Right hindlimb (tissue), 1 donor: ENCODE results near the gene ZNF415.
"Not testable (repeated sequence)": the region's sequence is repeated elsewhere in the genome, so short reads cannot be mapped to it uniquely, and the experiment has no call there.

Experiments used
- DNase-seq: peaks from one replicate; pipeline ENCODE4 v3.0.0-alpha.2; 2018

Gene ZNF415

DNA sequence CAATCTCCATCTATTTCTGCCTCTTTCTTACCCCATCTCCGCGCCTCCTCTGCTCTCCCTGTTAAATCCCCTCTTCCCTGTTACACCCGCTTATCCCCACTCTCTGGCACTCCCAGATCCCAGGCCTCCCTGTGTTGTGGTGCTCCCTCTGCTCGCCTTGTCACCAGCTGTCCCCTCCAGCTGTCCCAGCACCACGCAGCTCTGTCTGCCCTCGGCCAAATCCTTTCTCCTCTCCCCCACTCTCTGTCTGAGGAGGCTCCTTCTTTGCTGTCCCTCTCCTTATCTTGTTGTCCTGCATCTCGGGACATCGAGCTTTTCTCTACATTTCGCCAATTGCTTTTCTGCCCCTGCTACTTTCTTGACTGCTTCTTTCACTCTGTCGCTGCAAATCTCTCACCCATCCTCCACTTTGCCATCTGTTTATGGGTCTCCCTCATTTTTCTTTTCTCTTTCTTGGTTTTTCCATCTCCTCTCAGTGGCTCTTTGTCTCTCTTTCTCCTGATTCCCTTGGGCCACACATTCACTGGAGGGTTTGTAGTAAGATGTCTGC lies 30.4 kb downstream of the ZNF415 start:
- DNase-seq, result peak; percentile 51

DNA sequence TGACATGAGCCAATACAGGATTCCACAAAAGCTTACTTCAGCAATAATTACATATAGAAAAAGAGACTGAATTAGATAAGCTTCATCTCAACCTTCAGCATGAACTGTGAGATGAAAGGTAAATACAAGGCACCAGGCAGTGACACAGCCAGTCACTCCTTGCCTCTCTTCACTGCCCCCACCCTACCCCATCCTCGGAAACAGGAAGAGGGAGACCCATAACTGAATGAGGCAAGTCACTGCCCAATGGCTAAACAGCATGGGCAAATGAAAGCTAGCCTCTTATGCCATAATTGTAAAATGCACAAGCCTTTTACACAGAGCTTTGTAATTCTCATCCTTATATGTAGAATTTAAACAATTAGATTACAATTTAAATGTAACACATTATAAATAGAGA lies 31.2 kb downstream of the ZNF415 start:
- DNase-seq, result no peak

DNA sequence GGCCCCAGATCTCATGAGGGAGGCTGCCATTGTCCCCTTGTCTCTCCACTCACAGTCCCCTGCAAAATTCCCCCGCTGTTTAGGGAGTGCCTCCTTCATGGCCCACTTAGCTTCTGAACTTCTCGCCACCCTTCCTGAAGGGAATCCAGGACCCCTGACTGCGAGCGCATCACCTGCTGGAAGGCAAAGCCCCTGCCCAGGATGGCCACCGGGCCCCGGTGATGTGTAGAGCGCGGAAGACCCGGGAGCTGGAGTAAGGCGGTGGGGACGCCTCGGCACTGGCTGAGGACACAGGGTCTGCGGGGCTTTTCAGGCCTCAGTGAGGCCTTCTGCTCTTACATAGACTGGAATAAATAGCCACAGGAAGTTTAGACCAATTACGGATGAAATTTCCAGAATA lies 34.1 kb downstream of the ZNF415 start:
- DNase-seq, result not testable (repeated sequence)

DNA sequence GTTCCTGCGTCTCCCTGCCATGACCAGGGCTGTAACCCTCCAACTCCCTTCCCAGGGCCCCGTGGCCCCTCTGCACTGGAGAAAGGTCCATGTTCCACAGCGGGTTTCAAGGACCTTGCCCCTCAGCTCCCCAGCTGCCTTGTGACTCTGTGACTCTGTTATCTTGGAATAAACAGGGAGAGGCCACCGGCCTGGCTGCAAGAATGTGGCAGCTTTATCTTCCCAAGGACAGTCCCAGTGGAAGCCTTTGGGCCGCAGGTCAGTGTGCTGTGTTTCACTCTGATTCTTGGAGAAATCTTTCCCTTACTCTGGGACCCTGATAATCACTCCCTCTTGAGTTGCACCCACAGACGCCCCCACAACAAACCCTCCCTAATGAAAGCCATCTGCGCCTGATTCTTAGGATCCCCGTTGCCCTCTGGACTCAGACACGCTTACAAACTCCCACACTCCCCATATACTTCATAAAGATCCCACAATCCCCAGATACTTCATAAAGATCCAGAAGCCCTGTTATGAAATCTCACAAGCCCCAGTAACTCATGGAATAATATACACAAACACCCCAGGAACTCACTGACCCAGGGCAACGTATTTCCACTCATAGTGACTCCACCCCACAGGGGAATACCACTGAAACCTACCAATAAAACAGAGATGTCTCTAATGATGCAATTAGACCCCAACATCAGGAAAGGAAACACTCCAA lies 35.6 kb downstream of the ZNF415 start:
- DNase-seq, result not testable (repeated sequence)

DNA sequence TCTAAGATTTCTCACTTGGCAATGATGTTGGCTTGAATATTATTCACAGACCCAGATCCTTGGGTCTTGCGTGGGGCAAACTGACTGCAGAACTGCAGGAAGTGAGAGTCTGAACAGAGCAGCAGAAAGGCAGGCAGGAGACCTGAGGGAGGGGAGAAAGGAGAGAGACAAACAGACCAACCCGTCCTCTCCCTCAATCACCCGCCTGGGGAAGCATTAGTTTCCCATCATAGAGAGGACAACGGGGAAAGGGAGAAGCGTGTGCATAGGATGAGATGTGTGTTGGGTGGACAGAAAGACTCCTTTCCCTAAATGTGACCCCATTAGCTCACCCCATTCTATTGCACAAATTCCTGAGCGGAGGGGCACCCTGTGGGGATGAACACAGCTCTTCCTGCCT lies 36.1 kb downstream of the ZNF415 start:
- not testable (repeated sequence) for DNase-seq

DNA sequence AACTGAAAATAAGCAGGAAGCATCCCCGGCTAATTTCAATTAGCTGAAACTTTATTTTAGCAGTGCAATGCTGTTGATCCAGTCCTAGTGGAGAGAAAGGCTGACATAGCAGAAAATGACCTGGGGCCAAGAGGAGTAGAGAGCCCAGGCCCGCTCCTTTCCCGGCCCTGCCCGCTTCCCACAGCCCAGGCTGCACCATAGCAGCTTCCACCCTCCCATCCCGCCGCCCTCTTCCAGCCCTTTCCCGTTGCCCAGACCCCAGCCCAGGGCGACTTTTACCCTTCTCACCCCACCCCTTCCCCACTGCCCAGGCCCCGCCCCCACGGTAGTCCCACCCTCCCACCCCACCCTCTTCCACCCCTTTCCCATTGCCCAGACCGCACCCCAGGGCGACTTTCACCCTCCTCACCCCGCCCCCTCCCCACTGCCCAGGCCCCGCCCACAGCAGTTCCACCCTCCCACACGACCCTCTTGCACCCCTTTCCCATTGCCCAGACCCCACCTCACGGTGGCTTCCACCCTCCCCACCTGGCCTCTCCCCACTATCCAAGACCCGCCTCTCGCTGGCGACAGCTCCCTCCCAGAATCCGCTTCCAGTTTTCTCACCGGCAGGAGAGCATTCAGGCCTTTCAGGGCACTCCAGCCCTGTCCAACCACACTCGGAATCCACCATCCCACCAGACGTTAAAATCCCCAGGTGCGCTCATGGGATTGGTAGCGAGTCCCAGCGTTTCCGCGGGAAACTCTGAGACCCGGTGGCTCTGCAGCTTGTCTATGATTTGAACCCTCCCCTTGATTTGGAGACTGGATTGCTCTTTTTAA lies 37.7 kb downstream of the ZNF415 start:
- no peak for DNase-seq

DNA sequence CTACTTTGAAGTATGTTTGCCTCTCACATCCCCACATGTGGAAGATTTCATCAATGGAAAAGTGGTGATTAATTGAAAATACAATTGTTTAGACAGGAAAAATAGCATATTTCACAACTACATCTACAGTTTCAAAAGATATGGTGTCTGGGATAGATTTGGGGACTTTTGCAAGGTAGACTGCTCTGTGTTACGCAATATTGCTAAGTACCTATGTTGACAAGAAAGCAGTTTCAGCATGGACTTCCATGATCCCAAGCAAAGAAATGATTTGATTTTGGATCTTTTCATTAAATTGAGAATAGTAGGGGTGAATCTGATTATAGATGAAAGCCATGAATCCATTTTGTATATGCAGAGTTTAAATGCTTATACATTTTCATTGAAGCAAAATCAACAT lies 40.0 kb downstream of the ZNF415 start:
- no peak for DNase-seq

DNA sequence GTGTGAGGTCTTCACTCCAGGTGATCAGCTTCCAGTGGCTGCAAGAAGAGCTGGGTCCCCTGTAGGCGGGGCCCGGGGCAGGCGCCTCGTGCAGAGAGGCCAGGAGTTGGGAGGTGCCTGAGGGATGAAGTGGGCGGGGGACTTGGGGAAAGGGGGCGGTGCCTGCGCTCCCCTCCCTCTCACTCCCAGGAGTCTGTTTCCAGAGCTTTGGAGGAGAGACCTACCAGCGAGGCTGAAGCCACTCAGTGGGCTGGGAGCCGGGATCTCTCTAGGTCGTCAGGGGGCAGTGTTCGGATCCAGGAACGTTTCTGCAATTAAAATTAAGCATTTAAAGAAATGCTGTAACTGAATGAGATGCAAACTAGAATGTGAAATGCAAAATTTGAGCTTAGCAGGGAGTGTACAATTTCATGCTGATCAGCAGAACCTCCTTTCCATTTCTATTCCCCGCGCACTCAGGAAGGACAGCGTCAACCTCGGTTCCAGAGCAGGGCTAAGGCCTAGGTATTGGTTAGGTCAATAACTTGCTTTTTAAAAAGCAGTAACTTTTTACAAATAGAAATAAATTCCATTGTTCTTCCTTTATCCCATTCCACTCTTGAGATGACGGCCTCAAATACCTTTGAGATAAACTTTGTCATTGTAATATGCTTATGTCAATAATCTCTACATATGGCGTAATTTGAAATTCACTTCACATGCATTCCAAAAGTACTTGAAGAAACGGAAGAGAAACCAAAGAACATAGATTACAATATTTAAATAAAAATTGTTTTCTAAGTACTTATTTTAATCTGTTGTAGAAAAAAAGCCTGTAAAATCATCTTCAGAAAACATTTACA lies 41.1 kb downstream of the ZNF415 start:
- no peak for DNase-seq

DNA sequence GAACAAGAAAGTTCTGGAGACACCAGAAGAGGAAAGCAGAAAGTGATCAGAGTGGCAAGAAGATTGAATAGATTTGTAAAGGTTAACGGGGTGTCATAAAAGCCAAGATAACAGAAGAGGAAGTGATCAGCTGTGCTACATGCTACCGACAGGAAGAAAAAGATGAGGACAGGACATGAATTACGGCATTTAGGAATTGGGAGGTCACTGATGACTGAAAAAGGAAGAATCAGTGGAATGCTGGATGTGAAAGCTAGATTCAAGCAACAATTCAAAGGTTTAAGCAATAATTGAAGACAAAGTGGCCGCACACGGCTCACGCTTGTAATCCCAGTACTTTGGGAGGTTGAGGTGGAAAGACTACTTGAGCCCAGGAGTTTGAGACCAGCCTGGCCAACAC lies 44.6 kb downstream of the ZNF415 start:
- no peak for DNase-seq

DNA sequence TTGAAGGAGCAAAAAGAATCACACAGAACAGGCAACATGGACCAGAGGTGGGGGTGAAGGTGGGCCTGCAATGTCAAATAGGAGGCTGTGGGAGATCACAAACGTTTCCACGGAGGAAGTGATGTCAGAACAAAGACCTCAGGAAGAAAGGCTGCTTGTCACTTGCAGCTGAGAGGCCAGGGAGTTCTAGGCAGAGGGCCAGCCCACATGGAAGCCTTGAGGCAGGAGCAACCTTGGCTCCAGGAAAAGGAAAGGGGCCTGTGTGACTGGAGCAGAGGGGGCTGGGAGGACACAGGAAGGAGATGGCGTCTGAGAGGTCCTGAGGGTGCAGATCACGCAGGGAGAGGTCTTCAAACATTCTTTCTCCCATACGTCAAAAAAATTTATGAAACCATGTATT lies 45.8 kb downstream of the ZNF415 start:
- DNase-seq, result peak; percentile 70

DNA sequence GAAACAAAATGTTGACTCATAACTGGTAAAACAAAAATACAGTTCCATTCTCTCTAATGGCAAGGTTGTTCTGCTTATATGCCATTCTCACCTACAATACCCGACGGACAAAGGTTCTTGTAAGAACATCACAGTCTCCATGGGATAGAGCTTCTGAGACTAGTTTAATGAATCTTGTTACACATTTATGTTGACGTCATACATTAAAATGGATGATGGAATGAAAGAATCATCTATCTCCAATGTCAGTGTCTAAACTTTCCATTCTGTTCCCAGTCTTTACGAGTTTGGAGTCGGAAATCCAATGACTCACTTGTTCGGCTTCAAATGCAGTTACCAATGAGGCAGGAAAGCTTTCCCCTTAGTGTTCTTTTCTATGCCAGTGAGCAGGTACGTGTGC lies 47.2 kb downstream of the ZNF415 start:
- DNase-seq, result no peak

DNA sequence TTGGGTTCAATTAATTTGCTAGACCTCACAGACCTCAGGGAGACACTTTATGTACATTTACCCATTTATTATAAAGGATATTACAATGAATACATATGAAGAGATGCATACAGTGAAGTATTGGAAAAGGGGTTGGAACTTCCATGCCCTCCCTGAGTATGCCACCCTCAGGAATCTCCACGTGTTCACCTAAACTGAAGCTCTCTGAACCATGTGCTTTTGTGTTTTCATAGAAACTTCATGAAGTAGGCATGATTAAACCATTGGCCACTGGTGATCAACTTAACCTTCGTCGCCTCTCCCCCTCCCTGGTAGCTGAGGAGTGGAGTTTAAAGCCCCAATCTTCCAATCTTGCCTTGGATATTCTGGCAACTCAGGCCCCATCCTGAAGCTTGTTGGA lies 49.8 kb downstream of the ZNF415 start:
- DNase-seq, result no peak

DNA sequence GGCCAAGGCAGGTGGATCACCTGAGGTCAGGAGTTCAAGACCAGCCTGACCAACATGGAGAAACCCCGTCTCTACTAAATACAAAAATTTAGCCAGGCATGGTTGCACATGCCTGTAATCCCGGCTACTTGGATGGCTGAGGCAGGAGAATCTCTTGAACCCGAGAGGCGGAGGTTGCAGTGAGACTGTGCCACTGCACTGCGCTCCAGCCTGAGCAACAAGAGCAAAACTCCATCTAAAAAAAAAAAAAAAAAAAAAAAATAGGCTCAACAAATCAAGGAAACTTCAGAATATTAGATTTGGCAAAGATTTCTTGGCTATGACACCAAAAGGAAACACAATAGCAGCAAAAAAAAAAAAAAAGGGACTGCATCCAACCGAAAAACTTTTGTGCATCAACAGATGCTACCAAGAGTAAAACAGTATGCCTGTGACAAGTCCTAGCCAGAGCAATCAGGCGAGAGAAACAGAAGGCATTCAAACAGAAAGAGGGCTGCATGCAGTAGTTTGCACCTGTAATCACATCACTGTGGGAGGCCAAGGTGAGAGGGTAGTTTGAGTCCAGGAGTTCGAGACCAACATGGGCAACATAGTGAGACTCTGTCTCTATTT lies 53.3 kb downstream of the ZNF415 start:
- no peak for DNase-seq

DNA sequence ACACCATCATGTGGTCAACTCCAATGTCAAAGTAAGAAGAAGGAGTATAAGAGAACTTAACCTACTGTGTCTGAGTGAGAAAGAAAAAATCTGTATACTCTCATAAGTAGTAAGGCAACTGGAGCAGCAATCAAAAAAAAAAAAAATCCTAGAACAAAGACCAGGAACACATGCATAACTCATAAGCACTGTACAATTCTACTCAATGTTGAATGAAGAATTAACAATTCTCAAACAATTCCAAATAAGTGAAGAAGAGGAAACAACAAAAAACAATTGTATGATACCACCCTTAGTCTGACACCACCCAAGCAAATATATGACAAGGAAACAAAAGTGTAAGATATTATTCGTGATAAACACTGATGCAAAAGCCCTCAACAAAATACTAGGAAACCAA lies 54.0 kb downstream of the ZNF415 start:
- no peak for DNase-seq

DNA sequence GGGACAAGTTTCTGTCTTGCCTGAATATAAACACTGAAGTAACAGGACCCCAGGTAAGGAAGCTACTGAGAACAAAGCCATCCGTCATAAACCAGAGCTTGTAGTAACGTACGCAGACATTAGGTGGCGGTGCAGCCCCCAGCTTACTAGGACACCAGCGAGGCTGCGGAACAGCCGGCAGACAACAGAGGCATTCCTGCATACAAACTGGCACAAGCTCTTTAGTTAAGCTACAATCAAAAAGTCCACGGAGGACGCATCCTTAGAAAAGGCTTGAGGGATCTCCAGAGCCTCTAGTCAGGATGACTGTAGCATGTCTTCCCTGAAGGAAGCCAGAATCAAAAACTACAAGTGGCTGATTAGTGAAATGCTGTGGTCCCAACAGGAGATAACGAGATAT lies 55.7 kb downstream of the ZNF415 start:
- peak; percentile 65 for DNase-seq

DNA sequence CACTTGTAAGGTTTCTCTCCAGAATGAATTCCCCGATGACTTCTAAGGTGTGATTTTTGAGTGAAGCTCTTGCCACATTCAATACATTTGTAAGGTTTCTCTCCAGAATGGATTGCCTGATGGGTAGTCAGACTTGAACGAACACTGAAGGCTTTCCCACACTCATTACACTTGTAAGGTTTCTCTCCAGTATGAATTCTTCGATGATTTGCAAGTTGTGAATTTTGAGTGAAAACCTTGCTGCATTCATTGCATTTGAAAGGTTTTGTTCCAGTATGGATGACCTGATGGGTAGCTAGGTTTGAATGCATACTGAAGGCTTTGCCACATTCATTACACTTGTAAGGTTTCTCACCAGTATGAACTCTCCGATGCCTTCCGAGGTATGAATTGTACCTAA lies 63.9 kb downstream of the ZNF415 start:
- DNase-seq, result no peak

DNA sequence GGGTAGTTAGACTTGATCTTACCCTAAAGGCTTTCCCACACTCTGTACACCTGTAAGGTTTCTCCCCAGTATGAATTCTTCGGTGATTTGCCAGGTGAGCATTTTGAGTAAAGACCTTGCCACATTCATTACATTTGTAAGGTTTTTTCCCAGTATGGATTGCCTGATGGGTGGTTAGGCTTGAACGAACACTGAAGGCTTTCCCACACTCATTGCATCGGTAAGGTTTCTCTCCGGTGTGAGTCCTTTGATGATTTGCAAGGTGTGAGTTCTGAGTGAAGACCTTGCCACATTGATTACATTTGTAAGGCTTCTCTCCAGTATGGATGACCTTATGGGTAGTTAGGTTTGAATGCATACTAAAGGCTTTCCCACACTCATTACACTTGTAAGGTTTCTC lies 64.5 kb downstream of the ZNF415 start:
- DNase-seq, result no peak

DNA sequence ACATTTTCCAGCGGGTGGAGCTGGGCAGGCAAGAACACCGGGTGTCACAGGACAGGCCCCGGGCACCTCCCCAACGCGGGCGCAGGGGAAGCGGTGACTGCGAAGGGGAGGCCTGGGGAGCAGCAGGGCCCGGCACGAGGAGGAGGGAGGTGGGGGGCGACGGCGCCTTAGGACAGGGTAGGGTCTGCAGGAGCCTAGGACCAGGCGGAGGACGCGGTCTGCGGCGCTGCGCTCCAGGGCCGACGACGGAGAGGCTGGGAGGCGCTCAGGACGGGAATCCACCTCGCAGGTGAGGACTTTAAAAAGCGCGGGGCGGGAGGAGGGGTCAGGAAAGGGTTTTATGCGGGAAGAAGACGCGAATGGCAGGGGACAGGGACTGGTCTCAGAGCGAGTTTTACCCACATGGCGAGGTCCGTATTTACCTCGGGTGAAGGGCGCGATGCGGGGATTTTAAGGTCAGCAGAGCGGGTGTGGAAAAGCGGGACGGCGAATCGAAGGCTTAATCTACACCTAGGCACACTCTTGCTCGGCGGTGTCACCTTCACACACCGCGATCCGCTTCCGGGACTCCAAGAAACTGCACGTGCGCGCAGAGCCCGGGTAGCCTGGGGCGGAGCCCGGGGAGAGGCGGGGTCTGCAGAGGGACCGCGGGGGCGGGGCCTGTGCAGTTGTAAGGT lies 74.7 kb downstream of the ZNF415 start:
- DNase-seq, result no peak
